PFSK-1 (cell line): ENCODE data around the gene INSC.

Experiments
- FOXP2 ChIP-seq: optimal IDR thresholded peaks from 2 replicates; pipeline ENCODE3; 2011; ENCODE audit warnings: borderline replicate concordance, control low read depth, inconsistent platforms; ENCODE audit not compliant: insufficient read depth; ENCODE audit errors: extremely low read length, extremely low read depth
- POLR2AphosphoS5 ChIP-seq: IDR thresholded peaks from 2 replicates; pipeline ENCODE4 v1.6.1; 2012; ENCODE audit warnings: low read depth, mild to moderate bottlenecking, control low read depth, low read length, moderate library complexity
- SIN3A ChIP-seq: IDR thresholded peaks from 2 replicates; pipeline ENCODE4 v1.6.1; 2012; ENCODE audit warnings: mild to moderate bottlenecking, low read length, moderate library complexity, borderline replicate concordance; ENCODE audit not compliant: insufficient read depth
- TAF1 ChIP-seq: IDR thresholded peaks from 2 replicates; pipeline ENCODE4 v1.6.1; 2012; ENCODE audit warnings: low read length, control low read depth, borderline replicate concordance; ENCODE audit not compliant: insufficient read depth
- TF ChIP-seq, protein P1 (sequence below), 2 experiments: IDR thresholded peaks; 2 replicates each; pipeline versions ENCODE4 v1.6.1 to v1.8.0; 2011 to 2012; ENCODE audit warnings: low read depth in 2 of 2, low read length in 2 of 2, control low read depth in 1 of 2, inconsistent platforms in 1 of 2, mild to moderate bottlenecking in 1 of 2, moderate library complexity in 1 of 2; ENCODE audit not compliant: insufficient read depth in 1 of 2

INSC gene

DNA sequence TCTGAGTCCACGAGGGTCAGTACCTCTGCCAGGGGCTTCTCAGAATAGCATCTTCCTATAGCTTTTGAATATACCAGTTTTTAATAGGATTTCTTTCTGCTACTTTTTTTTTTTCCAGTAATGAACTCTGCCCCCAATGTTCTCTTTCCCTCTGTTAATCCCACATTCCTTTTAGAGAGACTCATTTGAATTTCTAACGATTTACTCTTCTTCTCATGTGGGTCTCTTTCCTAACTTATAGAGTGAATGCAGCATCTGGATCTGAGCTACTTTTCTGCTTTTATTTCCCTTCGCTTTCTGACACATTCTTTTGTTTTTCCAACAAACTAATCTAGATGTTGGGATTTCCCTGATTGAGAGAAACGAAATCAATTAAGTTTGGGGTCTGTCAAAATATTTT lies 71.4 kb downstream of the INSC start:
- TF ChIP-seq TAF1 (no peak), POLR2AphosphoS5 (no peak)
- TF ChIP-seq, protein P1, sequence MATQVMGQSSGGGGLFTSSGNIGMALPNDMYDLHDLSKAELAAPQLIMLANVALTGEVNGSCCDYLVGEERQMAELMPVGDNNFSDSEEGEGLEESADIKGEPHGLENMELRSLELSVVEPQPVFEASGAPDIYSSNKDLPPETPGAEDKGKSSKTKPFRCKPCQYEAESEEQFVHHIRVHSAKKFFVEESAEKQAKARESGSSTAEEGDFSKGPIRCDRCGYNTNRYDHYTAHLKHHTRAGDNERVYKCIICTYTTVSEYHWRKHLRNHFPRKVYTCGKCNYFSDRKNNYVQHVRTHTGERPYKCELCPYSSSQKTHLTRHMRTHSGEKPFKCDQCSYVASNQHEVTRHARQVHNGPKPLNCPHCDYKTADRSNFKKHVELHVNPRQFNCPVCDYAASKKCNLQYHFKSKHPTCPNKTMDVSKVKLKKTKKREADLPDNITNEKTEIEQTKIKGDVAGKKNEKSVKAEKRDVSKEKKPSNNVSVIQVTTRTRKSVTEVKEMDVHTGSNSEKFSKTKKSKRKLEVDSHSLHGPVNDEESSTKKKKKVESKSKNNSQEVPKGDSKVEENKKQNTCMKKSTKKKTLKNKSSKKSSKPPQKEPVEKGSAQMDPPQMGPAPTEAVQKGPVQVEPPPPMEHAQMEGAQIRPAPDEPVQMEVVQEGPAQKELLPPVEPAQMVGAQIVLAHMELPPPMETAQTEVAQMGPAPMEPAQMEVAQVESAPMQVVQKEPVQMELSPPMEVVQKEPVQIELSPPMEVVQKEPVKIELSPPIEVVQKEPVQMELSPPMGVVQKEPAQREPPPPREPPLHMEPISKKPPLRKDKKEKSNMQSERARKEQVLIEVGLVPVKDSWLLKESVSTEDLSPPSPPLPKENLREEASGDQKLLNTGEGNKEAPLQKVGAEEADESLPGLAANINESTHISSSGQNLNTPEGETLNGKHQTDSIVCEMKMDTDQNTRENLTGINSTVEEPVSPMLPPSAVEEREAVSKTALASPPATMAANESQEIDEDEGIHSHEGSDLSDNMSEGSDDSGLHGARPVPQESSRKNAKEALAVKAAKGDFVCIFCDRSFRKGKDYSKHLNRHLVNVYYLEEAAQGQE (IDR thresholded peaks at IDR 0.05; ENCODE audit: insufficient read depth in 1 of 2, low read depth in 2 of 2, low read length in 2 of 2) = no peak

DNA sequence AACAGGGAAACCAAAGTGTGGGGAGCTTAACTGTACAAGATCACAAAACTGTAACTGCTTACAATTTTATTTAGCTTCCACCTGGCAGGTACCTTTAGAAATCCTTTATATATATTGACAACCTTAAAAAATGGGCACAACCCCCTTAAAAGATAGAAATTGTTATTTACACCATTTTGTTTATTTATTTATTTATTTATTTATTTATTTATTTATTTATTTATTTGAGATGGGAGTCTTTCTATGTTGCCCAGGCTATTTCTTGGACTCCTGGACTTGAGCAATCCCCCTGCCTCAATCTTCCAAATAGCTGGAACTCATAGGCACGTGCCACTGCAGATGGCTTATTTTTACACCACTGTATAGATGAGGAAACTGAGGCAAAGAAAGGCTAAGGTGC lies 74.5 kb downstream of the INSC start:
- no peak for TF ChIP-seq POLR2AphosphoS5
- TF ChIP-seq, protein P1 (IDR thresholded peaks at IDR 0.05; ENCODE audit: insufficient read depth in 1 of 2, low read depth in 2 of 2, low read length in 2 of 2) = no peak
- no peak for TF ChIP-seq TAF1
- no peak for TF ChIP-seq SIN3A
- no peak for TF ChIP-seq FOXP2

DNA sequence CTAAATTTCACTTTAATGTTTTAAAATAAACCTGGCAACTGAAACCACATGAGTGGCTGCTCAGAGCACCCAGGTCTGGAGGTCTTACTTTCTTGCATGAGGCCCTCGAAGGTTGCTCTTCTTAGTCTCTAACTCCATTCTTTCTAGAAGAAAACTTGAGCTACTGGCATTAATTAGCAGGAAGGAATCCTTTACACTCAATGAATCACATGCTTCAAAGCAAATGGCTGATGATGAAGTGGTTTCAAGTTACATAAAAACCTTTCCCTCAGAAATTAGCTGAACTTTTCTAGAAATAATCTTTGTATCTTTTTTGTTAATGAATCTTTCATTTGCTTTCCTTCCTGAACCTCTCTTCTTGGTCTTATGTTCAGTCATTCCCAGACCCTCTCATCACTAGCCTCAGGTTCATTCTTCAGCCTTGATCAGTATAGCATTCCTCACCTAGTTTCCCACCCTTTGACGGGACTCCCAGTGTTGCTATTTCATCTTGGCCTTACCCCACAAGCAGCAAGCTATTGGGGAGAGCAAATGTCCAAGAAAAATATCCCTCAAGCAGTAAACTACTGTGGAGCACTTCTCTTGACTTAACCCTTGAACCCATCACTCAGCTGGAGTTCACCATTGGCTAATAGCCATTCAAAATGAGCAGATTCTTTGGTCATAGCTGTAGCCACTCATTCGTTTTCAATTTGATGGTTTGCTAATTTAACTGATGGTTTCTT lies 75.1 kb downstream of the INSC start:
- TF ChIP-seq TAF1 (no peak), SIN3A (no peak), FOXP2 (no peak), POLR2AphosphoS5 (no peak)
- TF ChIP-seq, protein P1 (IDR thresholded peaks at IDR 0.05; ENCODE audit: insufficient read depth in 1 of 2, low read depth in 2 of 2, low read length in 2 of 2) = no peak

DNA sequence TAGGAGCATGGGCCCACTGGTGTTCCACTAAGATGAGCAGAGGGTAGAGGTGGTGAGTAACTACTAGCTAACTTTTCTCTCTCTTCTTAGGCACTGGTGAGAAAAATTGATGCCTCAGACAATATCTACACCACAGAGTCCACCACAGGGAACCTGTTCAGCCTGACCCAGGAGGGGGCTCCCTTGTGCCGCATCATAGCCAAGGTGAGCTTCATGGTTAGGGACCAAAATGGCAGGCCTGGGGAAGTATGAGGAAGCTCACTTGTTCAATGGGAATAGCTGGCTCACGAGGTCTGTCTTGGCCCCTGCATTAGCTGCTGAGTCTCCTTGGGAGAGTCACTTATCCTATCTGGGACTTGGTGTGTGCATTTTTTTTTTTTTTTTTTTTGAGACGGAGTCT lies 75.9 kb downstream of the INSC start:
- TF ChIP-seq, protein P1 (IDR thresholded peaks at IDR 0.05; ENCODE audit: insufficient read depth in 1 of 2, low read depth in 2 of 2, low read length in 2 of 2) = no peak
- TF ChIP-seq SIN3A (no peak), FOXP2 (no peak), POLR2AphosphoS5 (no peak), TAF1 (no peak)

DNA sequence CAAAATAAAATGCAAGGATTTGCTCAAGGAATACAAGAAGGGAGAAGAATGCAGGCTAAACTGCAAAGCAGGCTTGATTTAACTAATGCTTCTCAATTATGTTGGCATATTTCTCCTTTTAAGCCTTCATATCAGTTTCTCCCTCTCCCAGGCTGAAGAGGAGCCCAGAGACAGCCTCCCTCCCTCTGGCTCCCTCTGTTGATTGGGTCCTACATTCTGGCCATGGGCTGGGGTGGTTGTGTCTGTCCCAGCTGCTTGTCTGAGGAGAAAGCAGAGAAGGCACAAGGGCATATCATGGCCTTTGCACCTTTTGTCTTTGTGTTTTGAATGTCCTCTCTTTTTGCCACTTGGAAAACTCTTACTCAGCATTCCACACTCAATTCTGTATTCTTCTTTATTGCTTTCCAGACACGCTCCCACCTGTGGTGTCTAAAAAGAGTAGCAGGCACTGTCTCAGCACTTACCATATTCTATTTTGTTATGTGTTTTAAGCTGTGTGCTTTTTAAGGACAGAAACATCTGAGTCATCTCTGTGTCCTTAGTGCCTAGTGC lies 77.4 kb downstream of the INSC start:
- TF ChIP-seq, protein P1 (IDR thresholded peaks at IDR 0.05; ENCODE audit: insufficient read depth in 1 of 2, low read depth in 2 of 2, low read length in 2 of 2) = no peak
- TF ChIP-seq FOXP2 (no peak), POLR2AphosphoS5 (no peak)
